HG02610 (cell line): ENCODE data around the gene DRD3.

ENCODE experiments used
- ATAC-seq: cut with Tn5 transposase; IDR thresholded peaks from one replicate; pipeline ENCODE4 v1.9.1; 2021; ENCODE audit warnings: mild to moderate bottlenecking, moderate library complexity; ENCODE audit not compliant: unreplicated experiment

DRD3 gene

GRCh38 chr3:114122027-114122709, 56.7 kb downstream of the DRD3 start:
- ATAC-seq, result no peak

- no peak for ATAC-seq
Observed at GRCh38 chr3:114120211-114120610, 58.6 kb downstream of the DRD3 start.

- ATAC-seq, result no peak
Observed at GRCh38 chr3:114119776-114120175, 59.1 kb downstream of the DRD3 start.

GRCh38 chr3:114115143-114115542, 63.7 kb downstream of the DRD3 start:
- ATAC-seq, result no peak

GRCh38 chr3:114114719-114115118, 64.1 kb downstream of the DRD3 start:
- ATAC-seq, result no peak

GRCh38 chr3:114112696-114113095, 66.2 kb downstream of the DRD3 start:
- ATAC-seq, result no peak

GRCh38 chr3:114111060-114111770, 67.6 kb downstream of the DRD3 start:
- ATAC-seq, result no peak

- no peak for ATAC-seq
Observed at GRCh38 chr3:114110439-114110838, 68.4 kb downstream of the DRD3 start.

GRCh38 chr3:114108137-114108536, 70.7 kb downstream of the DRD3 start:
- ATAC-seq, result no peak

- ATAC-seq, result no peak
Observed at GRCh38 chr3:114104414-114104813, 74.4 kb downstream of the DRD3 start.

- no peak for ATAC-seq
Observed at GRCh38 chr3:114103858-114104257, 75.0 kb downstream of the DRD3 start.

- no peak for ATAC-seq
Observed at GRCh38 chr3:114103181-114103580, 75.7 kb downstream of the DRD3 start.

GRCh38 chr3:114101101-114101500, 77.8 kb downstream of the DRD3 start:
- no peak for ATAC-seq

- no peak for ATAC-seq
Observed at GRCh38 chr3:114095796-114096195, 83.1 kb downstream of the DRD3 start.

GRCh38 chr3:114093596-114093995, 85.3 kb downstream of the DRD3 start:
- no peak for ATAC-seq

- ATAC-seq, result no peak
Observed at GRCh38 chr3:114093016-114093380, 85.9 kb downstream of the DRD3 start.

GRCh38 chr3:114092151-114093015, 86.5 kb downstream of the DRD3 start:
- no peak for ATAC-seq

GRCh38 chr3:114089675-114090074, 89.2 kb downstream of the DRD3 start:
- no peak for ATAC-seq

GRCh38 chr3:114086356-114086755, 92.5 kb downstream of the DRD3 start:
- no peak for ATAC-seq

- ATAC-seq, result no peak
Observed at GRCh38 chr3:114083112-114083511, 95.7 kb downstream of the DRD3 start.

- no peak for ATAC-seq
Observed at GRCh38 chr3:114081037-114081436, 97.8 kb downstream of the DRD3 start.

GRCh38 chr3:114080201-114080600, 98.7 kb downstream of the DRD3 start:
- no peak for ATAC-seq
